T-helper 2 cell treated with Interferon-gamma antibody and Interleukin-4, amounts not matched to agents 100 ng/mL and 5 ng/mL, for 36 hours (primary cell): ENCODE measurements around the gene ZNF804B. TPM values are rescaled to one million over a fixed set of nuclear protein-coding genes. Genes with fewer than 3 reads are reported as not detected.

ENCODE experiments used
- intact Hi-C: fragments of 100-400 bp; cut with micrococcal nuclease; formaldehyde crosslinking; loops from one replicate; pipeline ENCODE4 v1.15.1; 2023
- total RNA-seq: library from RNA; stranded (reverse); gene quantifications from 2 replicates; pipeline ENCODE4 v1.2.3, GENCODE V29; 2022

Gene ZNF804B
- total RNA-seq, 1 donor from 2014 or later, result not detected

GRCh38 chr7:89247207-89247606 lies 487.7 kb downstream of the ZNF804B start:
- intact Hi-C loops, result no loop called here

GRCh38 chr7:89259085-89259484 lies 499.6 kb downstream of the ZNF804B start:
- intact Hi-C loops, result loop anchor here (10.0 kb wide), 1 partner anchor 366 kb away; no protein-coding TSS in a partner anchor

GRCh38 chr7:89264126-89264525 lies 504.6 kb downstream of the ZNF804B start:
- intact Hi-C loops, result no loop called here

GRCh38 chr7:89265631-89266030 lies 506.1 kb downstream of the ZNF804B start:
- intact Hi-C loops, result no loop called here

- intact Hi-C loops, result no loop called here
Observed at GRCh38 chr7:89283302-89283701, 523.8 kb downstream of the ZNF804B start.

- intact Hi-C loops, result no loop called here
Observed at GRCh38 chr7:89308535-89308934, 549.0 kb downstream of the ZNF804B start.

- intact Hi-C loops, result no loop called here
Observed at GRCh38 chr7:89311886-89312285, 552.4 kb downstream of the ZNF804B start.

- intact Hi-C loops, result no loop called here
Observed at GRCh38 chr7:89312551-89312950, 553.1 kb downstream of the ZNF804B start.

GRCh38 chr7:89316584-89317251 lies 557.2 kb downstream of the ZNF804B start:
- intact Hi-C loops, result no loop called here

GRCh38 chr7:89332026-89332425 lies 572.5 kb downstream of the ZNF804B start:
- intact Hi-C loops, result loop anchor here (10.0 kb wide), 1 partner anchor 293 kb away; no protein-coding TSS in a partner anchor

- intact Hi-C loops, result loop anchor here (10.0 kb wide), 1 partner anchor 290 kb away; no protein-coding TSS in a partner anchor
Observed at GRCh38 chr7:89334797-89335196, 575.3 kb downstream of the ZNF804B start.

- intact Hi-C loops, result loop anchor here (10.0 kb wide), 1 partner anchor 289 kb away; no protein-coding TSS in a partner anchor
Observed at GRCh38 chr7:89335490-89335889, 576.0 kb downstream of the ZNF804B start.

GRCh38 chr7:89336121-89336520 lies 576.6 kb downstream of the ZNF804B start:
- intact Hi-C loops, result loop anchor here (10.0 kb wide), 1 partner anchor 289 kb away; no protein-coding TSS in a partner anchor

GRCh38 chr7:89339748-89340147 lies 580.2 kb downstream of the ZNF804B start:
- intact Hi-C loops, result loop anchor here (10.0 kb wide), 1 partner anchor 285 kb away; no protein-coding TSS in a partner anchor

GRCh38 chr7:89357121-89357520 lies 597.6 kb downstream of the ZNF804B start:
- intact Hi-C loops, result no loop called here

- intact Hi-C loops, result no loop called here
Observed at GRCh38 chr7:89377219-89377618, 617.7 kb downstream of the ZNF804B start.

- intact Hi-C loops, result no loop called here
Observed at GRCh38 chr7:89385411-89385810, 625.9 kb downstream of the ZNF804B start.

Other genes starting within 250 kb of the ZNF804B start
- not detected in 2 replicates for gene TEX47, start 36.0 kb downstream of the ZNF804B start, total RNA-seq